Hematopoietic multipotent progenitor cell treated with erythropoietin and hydrocortisone succinate and interleukin-3 and kit ligand, for 17 days (in vitro differentiated cells): ENCODE results near the gene KMT2D.

Source experiments
- DNase-seq: peaks from one replicate; pipeline ENCODE4 v3.0.0-alpha.2; 2015; ENCODE audit warnings: low spot score

KMT2D gene

GRCh38 chr12:49018261-49019119, 42.1 kb downstream of the KMT2D start, which contains the start of gene PRKAG1:
PRKAG1 (minus strand) TSS chr12:49018776; CDS start chr12:49018740, 36 bp downstream.
- peak; percentile 96 for DNase-seq

- no peak for DNase-seq
Observed at GRCh38 chr12:49017891-49018260, 42.7 kb downstream of the KMT2D start.

GRCh38 chr12:49015196-49015595, 45.4 kb downstream of the KMT2D start:
- peak; percentile 13 for DNase-seq

- DNase-seq, result peak; percentile 38
Observed at GRCh38 chr12:49014547-49014946, 46.0 kb downstream of the KMT2D start.

GRCh38 chr12:49013428-49013827, 47.2 kb downstream of the KMT2D start:
- peak; percentile 40 for DNase-seq

- no peak for DNase-seq
Observed at GRCh38 chr12:49012739-49013138, 47.9 kb downstream of the KMT2D start.
